Urinary bladder (tissue), 4 donors: ENCODE results near the gene KLLN. TPM values are rescaled to one million over a fixed set of nuclear protein-coding genes. Genes with fewer than 3 reads are reported as not detected.
A peak's percentile ranks its signal among the peaks of the same experiment; 100 is the strongest.
"Not testable (repeated sequence)": the region's sequence is repeated elsewhere in the genome, so short reads cannot be mapped to it uniquely, and the experiment has no call there.

Experiments
- DNase-seq: peaks from one replicate; pipeline ENCODE4 v3.0.0-alpha.2; 2015; ENCODE audit errors: extremely low spot score
- H3K27ac ChIP-seq: one replicate; pipeline ENCODE4 v1.5.1; 2013; ENCODE audit warnings: low read depth, mild to moderate bottlenecking, moderate library complexity
- H3K36me3 ChIP-seq: one replicate; pipeline ENCODE4 v1.6.1; 2013; ENCODE audit warnings: mild to moderate bottlenecking, moderate library complexity; ENCODE audit not compliant: insufficient read depth
- H3K4me1 ChIP-seq: one replicate; pipeline ENCODE4 v1.6.1; 2013; ENCODE audit warnings: mild to moderate bottlenecking, moderate library complexity; ENCODE audit not compliant: insufficient read depth
- H3K4me3 ChIP-seq: one replicate; pipeline ENCODE4 v1.5.1; 2013; ENCODE audit warnings: low read depth, low read length
- WGBS: extraction: QIAGEN DNeasy Blood & Tissue Kit; methylation state at CpG from one replicate; pipeline ENCODE4 v1.1.7; 2013; 5-methylcytosine and 5-hydroxymethylcytosine counted together
- polyA plus RNA-seq: library from polyadenylated mRNA; stranded (reverse); fragments of 200-250 nt; gene quantifications from one replicate; pipeline ENCODE4 v1.2.3, GENCODE V29; 2013
- total RNA-seq: library from RNA; depleted of rRNA; stranded (reverse); fragments of >200 nt; gene quantifications from one replicate; pipeline ENCODE4 v1.2.3, GENCODE V29; 2014
- donor health status: healthy with polysubstance abuse.
- donor health status: healthy.

The KLLN gene
- total and polyA plus RNA-seq, 2 donors: 0.46 to 0.63 TPM

- Histone ChIP-seq H3K4me3 (no peak overlapping the region), H3K4me1 (no peaks in the 10 kb centered on the region), H3K27ac (no peak overlapping the region), H3K36me3 (peaks cover 2% of the 10 kb centered on the region)
- no peak for DNase-seq
Observed at GRCh38 chr10:87842776-87843497, 20.4 kb downstream of the KLLN start.

GRCh38 chr10:87842220-87842641 lies 21.1 kb downstream of the KLLN start:
- WGBS: 90% methylated on average over 1 of the region's 1 CpG
- no peak overlapping the region for H3K27ac ChIP-seq
- peaks cover 2% of the 10 kb centered on the region for H3K36me3 ChIP-seq
- no peak overlapping the region for H3K4me3 ChIP-seq
- H3K4me1 ChIP-seq: no peaks in the 10 kb centered on the region
- no peak for DNase-seq

GRCh38 chr10:87841186-87841585 lies 22.1 kb downstream of the KLLN start:
- WGBS: 88% methylated on average over 3 of the region's 3 CpGs
- Histone ChIP-seq H3K27ac (no peak overlapping the region), H3K36me3 (peaks cover 2% of the 10 kb centered on the region), H3K4me3 (no peak overlapping the region), H3K4me1 (no peaks in the 10 kb centered on the region)
- DNase-seq: no peak

- 87% methylated on average over 2 of the region's 2 CpGs for WGBS
- Histone ChIP-seq H3K36me3 (no peaks in the 10 kb centered on the region), H3K4me3 (no peak overlapping the region), H3K27ac (no peak overlapping the region), H3K4me1 (no peaks in the 10 kb centered on the region)
- no peak for DNase-seq
Observed at GRCh38 chr10:87838650-87839049, 24.7 kb downstream of the KLLN start.

GRCh38 chr10:87837445-87837844 lies 25.9 kb downstream of the KLLN start:
- H3K36me3 ChIP-seq: no peaks in the 10 kb centered on the region
- no peak overlapping the region for H3K27ac ChIP-seq
- no peak overlapping the region for H3K4me3 ChIP-seq
- DNase-seq: no peak
- no peaks in the 10 kb centered on the region for H3K4me1 ChIP-seq

GRCh38 chr10:87836098-87836497 lies 27.2 kb downstream of the KLLN start:
- WGBS: 94% methylated on average over 4 of the region's 4 CpGs
- no peak overlapping the region for H3K27ac ChIP-seq
- no peaks in the 10 kb centered on the region for H3K4me1 ChIP-seq
- no peak for DNase-seq
- H3K4me3 ChIP-seq: no peak overlapping the region
- H3K36me3 ChIP-seq: no peaks in the 10 kb centered on the region

- no peak for DNase-seq
- Histone ChIP-seq H3K4me3 (no peak overlapping the region), H3K27ac (no peak overlapping the region), H3K36me3 (peaks cover 2% of the 10 kb centered on the region), H3K4me1 (no peaks in the 10 kb centered on the region)
Observed at GRCh38 chr10:87829986-87830729, 33.2 kb downstream of the KLLN start.

GRCh38 chr10:87829051-87829450 lies 34.3 kb downstream of the KLLN start:
- not testable (repeated sequence) for H3K36me3 ChIP-seq, H3K4me1 ChIP-seq, DNase-seq, H3K27ac ChIP-seq, H3K4me3 ChIP-seq
- 93% methylated on average over 4 of the region's 4 CpGs for WGBS

GRCh38 chr10:87827681-87828080 lies 35.7 kb downstream of the KLLN start:
- Histone ChIP-seq H3K4me1 (no peaks in the 10 kb centered on the region), H3K27ac (no peak overlapping the region), H3K4me3 (no peak overlapping the region), H3K36me3 (peaks cover 2% of the 10 kb centered on the region)
- WGBS: 95% methylated on average over 2 of the region's 2 CpGs
- no peak for DNase-seq

GRCh38 chr10:87826653-87827052 lies 36.7 kb downstream of the KLLN start:
- H3K4me1 ChIP-seq: no peaks in the 10 kb centered on the region
- no peak for DNase-seq
- H3K36me3 ChIP-seq: peaks cover 2% of the 10 kb centered on the region
- H3K27ac ChIP-seq: no peak overlapping the region
- no peak overlapping the region for H3K4me3 ChIP-seq

GRCh38 chr10:87819289-87819585 lies 44.1 kb downstream of the KLLN start:
- Histone ChIP-seq H3K4me3 (no peak overlapping the region), H3K27ac (no peak overlapping the region)
- DNase-seq: no peak

GRCh38 chr10:87818505-87819288 lies 44.6 kb downstream of the KLLN start:
- Histone ChIP-seq H3K4me3 (peak overlapping the region; percentile 64), H3K36me3 (no peaks in the 10 kb centered on the region), H3K4me1 (no peaks in the 10 kb centered on the region), H3K27ac (peak overlapping the region; percentile 40)
- no peak for DNase-seq
- WGBS: 17% methylated on average over 29 of the region's 29 CpGs

More at GRCh38 chr10:87819289-87819585, 44.1 kb downstream of the KLLN start:
- H3K36me3 ChIP-seq: no peaks in the 10 kb centered on the region
- no peaks in the 10 kb centered on the region for H3K4me1 ChIP-seq
- WGBS: 91% methylated on average over 6 of the region's 6 CpGs

GRCh38 chr10:87817609-87818504 lies 45.5 kb downstream of the KLLN start, which contains the start of gene ATAD1:
Gene ATAD1 (minus strand): TSS chr10:87818226. CDS start chr10:87814599, 3,627 bp downstream.
- WGBS: under 1% methylated on average over 60 of the region's 60 CpGs

More at GRCh38 chr10:87817609-87818504, 45.5 kb downstream of the KLLN start, which contains the start of gene ATAD1:
- H3K4me1 ChIP-seq: no peaks in the 10 kb centered on the region
- peak; percentile 56 for DNase-seq
- H3K36me3 ChIP-seq: no peaks in the 10 kb centered on the region
- H3K27ac ChIP-seq: peak within 1 kb of the TSS; percentile 81
- peak within 1 kb of the TSS; percentile 64 for H3K4me3 ChIP-seq
